K562 (cell line): ENCODE results near the gene C12orf60. TPM values are rescaled to one million over a fixed set of nuclear protein-coding genes. Genes with fewer than 3 reads are reported as not detected.

Source experiments
- ATAC-seq: fragments of 200-7000 bp; cut with Tn5 transposase; 3 replicates; pipeline ENCODE4 v1.9.1; 2020; ENCODE audit warnings: moderate library complexity
- BruUV-seq: library from RNA; stranded (reverse); fragments of 400-500 nt; replicated peaks from 2 replicates; lab custom pipeline; 2021; lab: Mats Ljungman, UMichigan
- CTCF ChIA-PET: fragments of 300-600 bp; formaldehyde crosslinking; extraction: SDS; loops from one replicate; lab custom pipeline; 2021; ENCODE audit warnings: low intra/inter-chr PET ratio; lab: Yijun Ruan, JAX
- POLR2A ChIA-PET: fragments of 300-600, 350-650 bp; sonication (Branson Sonifier 250); formaldehyde crosslinking; extraction: SDS; loops from one replicate; lab custom pipeline; 2021; ENCODE audit warnings: antibody characterized with exemption, inconsistent platforms; lab: Yijun Ruan, JAX
- DNase-seq, 4 experiments: peaks; one replicate each; pipeline versions ENCODE4 v3.0.0 to v3.0.0-alpha.2; 2011 to 2018; ENCODE audit warnings: low spot score in 3 of 4, mixed read lengths in 3 of 4; ENCODE audit errors: extremely low read depth in 1 of 4
- FAIRE-seq: peaks from 2 replicates; lab custom pipeline; 2011; peaks lifted over from hg19 to GRCh38; lab: Jason Lieb, UNC
- H2AFZ ChIP-seq: 2 replicates; pipeline ENCODE4 v1.6.0; 2011; ENCODE audit warnings: low read depth, low read length, control low read depth, inconsistent platforms
- H3K27ac ChIP-seq: fragments of 200-600 bp; 3 replicates; pipeline ENCODE4 v1.8.0; 2011; ENCODE audit warnings: low read depth, mild to moderate bottlenecking, control low read depth, inconsistent platforms, low read length, moderate library complexity, mixed read lengths; ENCODE audit errors: extremely low read depth
- H3K27me3 ChIP-seq, 2 experiments: fragments of 300-600 bp in 1 of 2; 2 replicates in 1 of 2; 3 replicates in 1 of 2; pipeline versions ENCODE4 v1.6.0 to v1.8.0; 2011; ENCODE audit warnings: inconsistent platforms in 2 of 2, low read length in 2 of 2, mild to moderate bottlenecking in 1 of 2, mixed read lengths in 1 of 2, moderate library complexity in 1 of 2; ENCODE audit not compliant: control insufficient read depth in 2 of 2, insufficient read depth in 2 of 2
- H3K36me3 ChIP-seq: fragments of 300-600 bp; 3 replicates; pipeline ENCODE4 v1.8.0; 2011; ENCODE audit warnings: mild to moderate bottlenecking, low read length, inconsistent platforms; ENCODE audit not compliant: control insufficient read depth, insufficient read depth
- H3K4me1 ChIP-seq, 2 experiments: fragments of 200-600 bp in 1 of 2; replicated peaks in 1 of 2; 2 replicates in 1 of 2; 3 replicates in 1 of 2; pipeline versions ENCODE4 v1.5.1 to v1.8.0; 2011; ENCODE audit warnings: inconsistent platforms in 2 of 2, low read length in 2 of 2, mild to moderate bottlenecking in 1 of 2, mixed read lengths in 1 of 2, moderate library complexity in 1 of 2; ENCODE audit not compliant: control insufficient read depth in 2 of 2, insufficient read depth in 2 of 2
- H3K4me2 ChIP-seq: 2 replicates; pipeline ENCODE4 v1.6.1; 2011; ENCODE audit warnings: low read length, control low read depth, inconsistent platforms, mixed read lengths; ENCODE audit not compliant: insufficient read depth
- H3K4me3 ChIP-seq: fragments of 200-600 bp; sonication (generic), shearing (Covaris generic); 2 replicates; pipeline ENCODE4 v1.5.1; 2016; ENCODE audit warnings: control low read depth, inconsistent platforms
- H3K79me2 ChIP-seq: fragments of 200-600 bp; 3 replicates; pipeline ENCODE4 v1.8.0; 2011; ENCODE audit warnings: low read length, inconsistent platforms; ENCODE audit not compliant: control insufficient read depth, insufficient read depth
- H3K9ac ChIP-seq, 2 experiments: 2 replicates each; pipeline versions ENCODE4 v1.6.0 to v1.6.1; 2011; ENCODE audit warnings: low read depth in 2 of 2, low read length in 2 of 2, control low read depth in 1 of 2, inconsistent platforms in 1 of 2, mild to moderate bottlenecking in 1 of 2, mixed read lengths in 1 of 2; ENCODE audit not compliant: insufficient read depth in 1 of 2
- H3K9me1 ChIP-seq: one replicate; pipeline ENCODE4 v1.6.0; 2011; ENCODE audit warnings: inconsistent platforms, mild to moderate bottlenecking, low read length, moderate library complexity; ENCODE audit not compliant: control insufficient read depth, insufficient read depth
- H3K9me3 ChIP-seq: replicated peaks from 2 replicates; pipeline ENCODE4 v1.5.1; 2011; ENCODE audit warnings: low read depth, low read length, inconsistent platforms; ENCODE audit not compliant: control insufficient read depth, insufficient read depth
- H4K20me1 ChIP-seq: replicated peaks from 2 replicates; pipeline ENCODE4 v1.6.1; 2011; ENCODE audit warnings: low read length, inconsistent platforms, mixed read lengths; ENCODE audit not compliant: control insufficient read depth, insufficient read depth
- CEBPB ChIP-seq: fragments of 450-650 bp; IDR thresholded peaks from 2 replicates; pipeline ENCODE4 v1.6.1; 2016; ENCODE audit warnings: missing genetic modification characterization, missing compliant biosample characterization
- FOXJ3 ChIP-seq: sonication (generic); formaldehyde crosslinking; IDR thresholded peaks from 2 replicates; pipeline ENCODE4 v1.4.0; 2020; ENCODE audit warnings: mild to moderate bottlenecking, missing genetic modification reagents
- MCM5 ChIP-seq: fragments of 450-650 bp; IDR thresholded peaks from 2 replicates; pipeline ENCODE4 v1.6.1; 2016; ENCODE audit warnings: low read depth
- MTA2 ChIP-seq: fragments of 450-650 bp; IDR thresholded peaks from 2 replicates; pipeline ENCODE4 v1.6.1; 2016; ENCODE audit warnings: low read depth
- MYBL2 ChIP-seq, 2 experiments: fragments of 450-650 bp in 1 of 2; sonication (generic) in 1 of 2; formaldehyde crosslinking in 1 of 2; IDR thresholded peaks; 2 replicates each; pipeline versions ENCODE4 v1.6.1 to v1.8.1; 2017 to 2022; ENCODE audit warnings: borderline replicate concordance in 1 of 2, inconsistent platforms in 1 of 2, low read depth in 1 of 2, mild to moderate bottlenecking in 1 of 2, missing genetic modification reagents in 1 of 2, moderate library complexity in 1 of 2
- NCOR1 ChIP-seq: fragments of 450-650 bp; IDR thresholded peaks from 2 replicates; pipeline ENCODE4 v1.6.1; 2016; ENCODE audit warnings: mild to moderate bottlenecking, moderate library complexity
- RB1 ChIP-seq: fragments of 450-650 bp; IDR thresholded peaks from 2 replicates; pipeline ENCODE4 v1.6.1; 2017; ENCODE audit warnings: low read depth, mild to moderate bottlenecking
- SAFB ChIP-seq: fragments of 200-400 bp; formaldehyde crosslinking; IDR thresholded peaks from 2 replicates; pipeline ENCODE4 v1.6.1; 2017; ENCODE audit warnings: low read depth, low read length, borderline replicate concordance
- TEAD4 ChIP-seq, 2 experiments: sonication (generic) in 1 of 2; formaldehyde crosslinking in 1 of 2; IDR thresholded peaks; 2 replicates each; pipeline versions ENCODE4 v1.6.1 to v1.8.0; 2012 to 2022; ENCODE audit warnings: borderline replicate concordance in 1 of 2, inconsistent platforms in 1 of 2, low read length in 1 of 2, mild to moderate bottlenecking in 1 of 2, missing genetic modification reagents in 1 of 2
- ZFPM2 ChIP-seq: fragments of 250-450 bp; sonication (Bioruptor Pico); IDR thresholded peaks from 2 replicates; pipeline ENCODE4 v1.5.1; 2022; ENCODE audit warnings: mild to moderate bottlenecking
- ZNF311 ChIP-seq: fragments of 250-450 bp; sonication (Bioruptor Pico); IDR thresholded peaks from 2 replicates; pipeline ENCODE4 v1.4.0; 2020; ENCODE audit warnings: mild to moderate bottlenecking, moderate library complexity
- ZNF561 ChIP-seq: fragments of 450-650 bp; formaldehyde crosslinking; conservative IDR thresholded peaks from 2 replicates; pipeline ENCODE4 v1.4.0; 2020; ENCODE audit warnings: mild to moderate bottlenecking, moderate library complexity
- WGBS: fragments of 100-300 bp; shearing (Covaris generic); methylation state at CpG from one replicate; pipeline ENCODE4 v1.1.6; 2016; ENCODE audit warnings: low coverage, mixed read lengths; ENCODE audit not compliant: insufficient coverage; ENCODE audit errors: missing lambda C conversion rate; 5-methylcytosine and 5-hydroxymethylcytosine counted together
- in situ Hi-C: fragments of 300-500 bp; cut with MboI; formaldehyde crosslinking; loops from 4 replicates; pipeline ENCODE4 v1.15.0; 2018; ENCODE audit warnings: inconsistent platforms, mixed read lengths
- intact Hi-C: fragments of 100-400 bp; cut with micrococcal nuclease; formaldehyde crosslinking; loops from 2 replicates; pipeline ENCODE4 v1.14.2; 2022
- polyA plus RNA-seq, 8 experiments: library from polyadenylated mRNA; depleted of rRNA in 4 of 8; stranded (reverse) in 5 of 8; unstranded in 3 of 8; fragments of >200 nt; fragmentation: Nextera tagmentation in 2 of 8; fragmentation: Illumina TruSeq in 1 of 8; extraction: Ambion mirVana in 2 of 8; extraction: Trizol in 1 of 8; gene quantifications; 2 replicates each; pipeline versions ENCODE4 v1.2.1 to v1.2.3, GENCODE V29; 2011 to 2014; ENCODE audit warnings: inconsistent platforms in 1 of 8, missing spikeins in 1 of 8
- total RNA-seq, 7 experiments: library from RNA; depleted of rRNA in 6 of 7; stranded (reverse); fragments of >200 nt in 6 of 7; fragmentation: Illumina TruSeq in 2 of 7; extraction: Trizol in 2 of 7; gene quantifications; 2 replicates each; pipeline versions ENCODE4 v1.2.1 to v1.2.3, GENCODE V29; 2011 to 2021; ENCODE audit warnings: low replicate concordance in 1 of 7

The C12orf60 gene
- total and polyA plus RNA-seq, 9 of the 15 experiments (the other 6 are each of a cell fraction or from before 2014, with no cell fraction given): 0.41 to 4.4 (median 2.5) TPM

- Histone ChIP-seq H3K4me1 (no peaks in the 10 kb centered on the region), H3K27ac (no peak overlapping the region), H3K4me2 (no peak overlapping the region), H3K4me3 (no peak overlapping the region), H3K9me3 (no peaks in the 10 kb centered on the region), H3K27me3 (no peaks in the 10 kb centered on the region), H4K20me1 (no peaks in the 10 kb centered on the region), H3K36me3 (no peaks in the 10 kb centered on the region), H3K9me1 (no peaks in the 10 kb centered on the region), H2AFZ (no peak overlapping the region), H3K79me2 (no peaks in the 10 kb centered on the region), H3K9ac (no peak overlapping the region)
- TF ChIP-seq CEBPB (tag): no peak
- no peak for TF ChIP-seq ZNF311
- TF ChIP-seq ZFPM2 (CRISPR knock-in tag): no peak
- TF ChIP-seq SAFB: no peak
- TF ChIP-seq TEAD4 (IDR thresholded peaks at IDR 0.05; ENCODE audit: low read length): no peak
- no peak for TF ChIP-seq TEAD4 (CRISPR knock-in tag; IDR thresholded peaks at IDR 0.05; ENCODE audit: borderline replicate concordance)
- no peak for TF ChIP-seq MCM5
- TF ChIP-seq NCOR1: no peak
- no peak for TF ChIP-seq FOXJ3 (CRISPR knock-in tag)
- TF ChIP-seq RB1: no peak
- TF ChIP-seq MTA2: no peak
- TF ChIP-seq MYBL2 (IDR thresholded peaks at IDR 0.05; ENCODE audit: low read depth): no peak
- TF ChIP-seq MYBL2 (CRISPR knock-in tag; IDR thresholded peaks at IDR 0.05; ENCODE audit: borderline replicate concordance): no peak
- TF ChIP-seq ZNF561 (CRISPR knock-in tag): no peak
- ATAC-seq (no peak), FAIRE-seq (no peak), DNase-seq (no peak)
- WGBS: 7% methylated on average over 5 of the region's 5 CpGs
- no TSS peak for BruUV-seq
- intact Hi-C loops: no loop called here
- CTCF ChIA-PET: no interaction called here
- POLR2A ChIA-PET: no interaction called here
- in situ Hi-C loops: no loop called here
These were observed 23.0 kb downstream of the C12orf60 start for GRCh38 chr12:14826491-14826890.
